ENCODE results near the gene ST7. TPM values are rescaled to one million over a fixed set of nuclear protein-coding genes. Genes with fewer than 3 reads are reported as not detected.
A peak's percentile ranks its signal among the peaks of the same experiment; 100 is the strongest.

Gene ST7
- total RNA-seq, 1 experiment from 2014 or later: 12.9 TPM

DNA sequence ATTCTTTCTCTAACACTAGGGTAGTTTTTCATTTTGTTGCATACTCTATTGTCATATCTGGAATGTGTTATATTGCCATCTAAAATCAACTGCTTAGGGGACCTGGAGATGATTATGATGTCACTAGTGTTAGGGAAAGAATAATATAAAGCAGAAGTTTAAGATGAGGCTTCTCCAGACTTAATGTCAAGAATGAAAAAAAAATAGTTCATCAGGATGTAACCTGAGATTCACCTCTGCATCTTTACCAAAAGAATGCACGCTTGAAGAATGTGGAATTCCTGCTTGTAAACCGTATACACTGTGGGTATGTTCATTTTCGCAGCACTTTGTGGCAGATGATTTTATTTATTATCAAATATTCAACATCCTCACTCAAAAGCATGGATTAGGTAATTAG lies 184.6 kb downstream of the ST7 start:
- H3K27ac ChIP-seq (ENCODE audit: insufficient read length, low read depth, low read length): no peak overlapping the region
- Mint-ChIP-seq H3K27ac (0 out of 7 replicates have a peak overlapping the region, but pooled peaks of 1 of the 3 experiments have one; percentile 7), H3K4me3 (no peak overlapping the region), H3K27me3 (ENCODE audit: low read depth) (no peaks in the 10 kb centered on the region), H3K4me1 (peaks cover 40 to 44% of the 10 kb centered on the region in 2 experiments), H3K9me3 (no peaks in the 10 kb centered on the region), H3K36me3 (ENCODE audit: insufficient read depth in 1 of 3, low read depth in 3 of 3) (peaks cover 0 to 5% (median 0%) of the 10 kb centered on the region in 3 experiments; a peak in 4 of 7 replicates)
- no peaks in the 10 kb centered on the region for H4K20me1 ChIP-seq (ENCODE audit: control insufficient read depth, insufficient read depth, insufficient read length)
- no peak overlapping the region for H2BK15ac ChIP-seq (ENCODE audit: low read depth, low read length)
- peaks cover 7% of the 10 kb centered on the region for H3K4me1 ChIP-seq (ENCODE audit: insufficient read depth, low read length)
- no peak overlapping the region for H2AK5ac ChIP-seq (ENCODE audit: insufficient read length, low read length)
- H3K79me2 ChIP-seq (ENCODE audit: insufficient read depth, low read length): no peaks in the 10 kb centered on the region
- H4K5ac ChIP-seq (ENCODE audit: insufficient read length, low read depth, low read length): no peak overlapping the region
- H2AFZ ChIP-seq (ENCODE audit: low read length): no peak overlapping the region
- no peak overlapping the region for H3K23ac ChIP-seq (ENCODE audit: insufficient read length, low read depth, low read length)
- H3K27me3 ChIP-seq (ENCODE audit: insufficient read depth, low read length): no peaks in the 10 kb centered on the region
- H4K91ac ChIP-seq (ENCODE audit: insufficient read length, low read depth, low read length): no peak overlapping the region
- H4K8ac ChIP-seq (replicated peaks; ENCODE audit: insufficient read length, low read depth, low read length): no peak overlapping the region
- no peak overlapping the region for H3K18ac ChIP-seq (ENCODE audit: insufficient read length, low read depth, low read length)
- no peak overlapping the region for H3T11ph ChIP-seq (ENCODE audit: low read length)
- no peak overlapping the region for H2BK5ac ChIP-seq (ENCODE audit: insufficient read length, low read length)
- H2BK20ac ChIP-seq (ENCODE audit: low read depth, low read length, poor library complexity, severe bottlenecking): no peak overlapping the region
- no peak for DNase-seq
- H3K9ac ChIP-seq (ENCODE audit: extremely low read depth, insufficient read length, low read length): no peak overlapping the region
- WGBS (ENCODE audit: extremely low coverage, insufficient read length, low lambda C conversion rate): no CpG with 5 or more reads among the region's 3 CpGs
- H3K79me1 ChIP-seq (ENCODE audit: insufficient read depth, low read depth, low read length, poor library complexity, severe bottlenecking): no peaks in the 10 kb centered on the region
- no peak overlapping the region for H2BK120ac ChIP-seq (ENCODE audit: low read depth, low read length, poor library complexity, severe bottlenecking)
- no peak overlapping the region for H3K14ac ChIP-seq (ENCODE audit: insufficient read depth, low read length)
- no peak overlapping the region for H3K4me2 ChIP-seq (ENCODE audit: insufficient read depth, insufficient read length, low read length)
- no peak overlapping the region for H2BK12ac ChIP-seq (ENCODE audit: insufficient read length, low read depth, low read length)
- no peak overlapping the region for H3K56ac ChIP-seq (ENCODE audit: insufficient read length, low read depth, low read length)
- TF ChIP-seq, protein P1, sequence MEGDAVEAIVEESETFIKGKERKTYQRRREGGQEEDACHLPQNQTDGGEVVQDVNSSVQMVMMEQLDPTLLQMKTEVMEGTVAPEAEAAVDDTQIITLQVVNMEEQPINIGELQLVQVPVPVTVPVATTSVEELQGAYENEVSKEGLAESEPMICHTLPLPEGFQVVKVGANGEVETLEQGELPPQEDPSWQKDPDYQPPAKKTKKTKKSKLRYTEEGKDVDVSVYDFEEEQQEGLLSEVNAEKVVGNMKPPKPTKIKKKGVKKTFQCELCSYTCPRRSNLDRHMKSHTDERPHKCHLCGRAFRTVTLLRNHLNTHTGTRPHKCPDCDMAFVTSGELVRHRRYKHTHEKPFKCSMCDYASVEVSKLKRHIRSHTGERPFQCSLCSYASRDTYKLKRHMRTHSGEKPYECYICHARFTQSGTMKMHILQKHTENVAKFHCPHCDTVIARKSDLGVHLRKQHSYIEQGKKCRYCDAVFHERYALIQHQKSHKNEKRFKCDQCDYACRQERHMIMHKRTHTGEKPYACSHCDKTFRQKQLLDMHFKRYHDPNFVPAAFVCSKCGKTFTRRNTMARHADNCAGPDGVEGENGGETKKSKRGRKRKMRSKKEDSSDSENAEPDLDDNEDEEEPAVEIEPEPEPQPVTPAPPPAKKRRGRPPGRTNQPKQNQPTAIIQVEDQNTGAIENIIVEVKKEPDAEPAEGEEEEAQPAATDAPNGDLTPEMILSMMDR (conservative IDR thresholded peaks at IDR 0.05): no peak
- no peaks in the 10 kb centered on the region for H3K23me2 ChIP-seq (ENCODE audit: insufficient read length, low read depth, low read length, poor library complexity, severe bottlenecking)
- no peaks in the 10 kb centered on the region for H3K9me3 ChIP-seq (ENCODE audit: control insufficient read depth, low read depth, low read length)
- no peak overlapping the region for H3K4ac ChIP-seq (ENCODE audit: low read depth, low read length)
